Hepatic stellate cell (primary cell): Measurements from ENCODE around the gene KCNN3.
"Not testable (repeated sequence)": the region's sequence is repeated elsewhere in the genome, so short reads cannot be mapped to it uniquely, and the experiment has no call there.

Source experiments
- DNase-seq: peaks from one replicate; pipeline ENCODE4 v3.0.0; 2011; ENCODE audit warnings: low spot score

Gene KCNN3

GRCh38 chr1:154870115-154870571 lies at the start of gene KCNN3:
KCNN3 (minus strand) TSS chr1:154870281; CDS start chr1:154869964, 317 bp downstream.
- DNase-seq: peak; percentile 89

GRCh38 chr1:154913273-154913672 lies 43.2 kb upstream of the KCNN3 start:
- no peak for DNase-seq

- no peak for DNase-seq
Measured at GRCh38 chr1:154912755-154913154, 42.7 kb upstream of the KCNN3 start.

- no peak for DNase-seq
Measured at GRCh38 chr1:154911691-154912550, 41.8 kb upstream of the KCNN3 start.

- no peak for DNase-seq
Measured at GRCh38 chr1:154910851-154911250, 40.8 kb upstream of the KCNN3 start.

GRCh38 chr1:154908937-154909336 lies 38.9 kb upstream of the KCNN3 start:
- DNase-seq: no peak

- not testable (repeated sequence) for DNase-seq
Measured at GRCh38 chr1:154908129-154908528, 38.0 kb upstream of the KCNN3 start.

GRCh38 chr1:154906621-154907081 lies 36.6 kb upstream of the KCNN3 start:
- DNase-seq: no peak

GRCh38 chr1:154902938-154903566 lies 33.0 kb upstream of the KCNN3 start:
- no peak for DNase-seq

- DNase-seq: no peak
Measured at GRCh38 chr1:154901591-154901990, 31.5 kb upstream of the KCNN3 start.

- no peak for DNase-seq
Measured at GRCh38 chr1:154899041-154899440, 29.0 kb upstream of the KCNN3 start.

GRCh38 chr1:154896771-154897286 lies 26.7 kb upstream of the KCNN3 start:
- DNase-seq: no peak

GRCh38 chr1:154895798-154896197 lies 25.7 kb upstream of the KCNN3 start:
- DNase-seq: no peak

- DNase-seq: no peak
Measured at GRCh38 chr1:154891452-154891851, 21.4 kb upstream of the KCNN3 start.

- no peak for DNase-seq
Measured at GRCh38 chr1:154888757-154889156, 18.7 kb upstream of the KCNN3 start.

- DNase-seq: no peak
Measured at GRCh38 chr1:154886281-154887015, 16.4 kb upstream of the KCNN3 start.

GRCh38 chr1:154884869-154885701 lies 15.0 kb upstream of the KCNN3 start:
- DNase-seq: no peak

GRCh38 chr1:154883919-154884868 lies 14.1 kb upstream of the KCNN3 start:
- DNase-seq: no peak

- DNase-seq: no peak
Measured at GRCh38 chr1:154881820-154882535, 11.9 kb upstream of the KCNN3 start.

- no peak for DNase-seq
Measured at GRCh38 chr1:154880671-154881070, 10.6 kb upstream of the KCNN3 start.
